ACC112 (cell line): ENCODE data around the gene A2M.

Experiments used
- H2AFZ ChIP-seq: fragments of 200-600 bp; sonication (generic); one replicate; pipeline ENCODE4 v1.6.0; 2017; ENCODE audit warnings: antibody characterized with exemption, low read length; ENCODE audit not compliant: unreplicated experiment
- H3K27ac ChIP-seq: fragments of 200-600 bp; sonication (generic); 2 replicates; pipeline ENCODE4 v1.5.1; 2014; ENCODE audit warnings: low read depth, mild to moderate bottlenecking, antibody characterized with exemption, low read length, moderate library complexity
- H3K27me3 ChIP-seq: fragments of 200-600 bp; sonication (generic); 2 replicates; pipeline ENCODE4 v1.6.1; 2014; ENCODE audit warnings: mild to moderate bottlenecking, antibody characterized with exemption, low read length, moderate library complexity, mixed read lengths; ENCODE audit not compliant: insufficient read depth
- H3K36me3 ChIP-seq: fragments of 200-600 bp; sonication (generic); 2 replicates; pipeline ENCODE4 v1.6.1; 2016; ENCODE audit warnings: mild to moderate bottlenecking, antibody characterized with exemption, low read length, moderate library complexity, mixed read lengths; ENCODE audit not compliant: insufficient read depth
- H3K4me1 ChIP-seq: fragments of 200-600 bp; sonication (generic); one replicate; pipeline ENCODE4 v1.6.1; 2016; ENCODE audit warnings: low read length, mixed read lengths; ENCODE audit not compliant: insufficient read depth, unreplicated experiment, control insufficient read depth
- H3K4me3 ChIP-seq: fragments of 200-600 bp; sonication (generic); 2 replicates; pipeline ENCODE4 v1.5.1; 2014; ENCODE audit warnings: mild to moderate bottlenecking, low read depth, low read length
- H3K79me2 ChIP-seq: fragments of 200-600 bp; sonication (generic); one replicate; pipeline ENCODE4 v1.6.0; 2016; ENCODE audit warnings: low read length; ENCODE audit not compliant: control insufficient read depth, unreplicated experiment, insufficient read depth

A2M gene

GRCh38 chr12:9120487-9121184, 4.9 kb upstream of the A2M start:
- Histone ChIP-seq H3K4me1 (no peaks in the 10 kb centered on the region), H3K27me3 (peaks cover 9% of the 10 kb centered on the region; the same call in 1 of the 2 replicates), H3K27ac (no peak overlapping the region), H2AFZ (no peak overlapping the region), H3K36me3 (no peaks in the 10 kb centered on the region), H3K79me2 (no peaks in the 10 kb centered on the region), H3K4me3 (no peak overlapping the region)

DNA sequence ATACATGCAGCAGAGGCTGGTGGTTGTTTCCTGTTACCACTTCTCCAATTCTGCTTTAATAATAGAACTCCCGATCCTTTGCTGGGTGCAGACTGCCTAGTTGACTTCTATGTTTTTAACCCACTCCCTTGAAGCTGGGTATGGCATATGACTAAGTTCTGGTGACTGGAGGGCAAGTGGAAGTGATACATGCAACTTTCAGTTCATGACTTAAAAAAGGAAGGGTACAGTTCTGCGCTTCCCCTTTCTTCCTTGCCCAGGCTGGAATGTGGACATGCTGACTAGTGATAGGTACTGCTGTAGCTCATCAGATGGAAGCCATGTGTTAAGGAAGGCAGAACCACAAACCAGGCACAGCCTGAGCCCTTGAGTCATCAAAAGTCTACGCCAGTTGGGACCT, 2.4 kb upstream of the A2M start:
- H3K27ac ChIP-seq: no peak overlapping the region
- H3K79me2 ChIP-seq: no peaks in the 10 kb centered on the region
- peaks cover 9% of the 10 kb centered on the region; the same call in 1 of the 2 replicates for H3K27me3 ChIP-seq
- H2AFZ ChIP-seq: no peak overlapping the region
- H3K4me3 ChIP-seq: no peak overlapping the region
- no peaks in the 10 kb centered on the region for H3K4me1 ChIP-seq
- H3K36me3 ChIP-seq: no peaks in the 10 kb centered on the region

DNA sequence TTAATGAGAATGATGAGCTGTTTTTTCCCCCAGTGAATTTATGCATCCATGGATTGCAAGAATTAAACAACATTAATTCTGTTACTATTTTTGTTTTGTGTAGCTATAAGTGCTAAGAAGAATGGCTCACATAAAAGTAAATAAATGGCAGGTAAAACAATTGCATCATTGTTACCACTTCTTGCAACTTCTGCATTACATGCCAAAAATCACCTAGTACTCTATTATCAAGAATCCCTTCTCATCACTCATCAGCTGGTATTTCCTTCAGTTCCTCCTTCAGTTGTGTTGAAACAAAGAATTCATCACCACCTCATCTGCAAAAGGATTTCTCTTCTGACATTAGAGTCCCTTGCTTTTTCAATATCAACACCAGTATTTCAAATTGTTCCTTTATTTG, 773 bp downstream of the A2M start:
- H3K4me1 ChIP-seq: no peaks in the 10 kb centered on the region
- H3K27me3 ChIP-seq: peaks cover 5% of the 10 kb centered on the region; the same call in 1 of the 2 replicates
- no peaks in the 10 kb centered on the region for H3K36me3 ChIP-seq
- H3K79me2 ChIP-seq: no peaks in the 10 kb centered on the region
- no peak overlapping the region for H2AFZ ChIP-seq
- H3K4me3 ChIP-seq: no peak overlapping the region
- no peak overlapping the region for H3K27ac ChIP-seq

DNA sequence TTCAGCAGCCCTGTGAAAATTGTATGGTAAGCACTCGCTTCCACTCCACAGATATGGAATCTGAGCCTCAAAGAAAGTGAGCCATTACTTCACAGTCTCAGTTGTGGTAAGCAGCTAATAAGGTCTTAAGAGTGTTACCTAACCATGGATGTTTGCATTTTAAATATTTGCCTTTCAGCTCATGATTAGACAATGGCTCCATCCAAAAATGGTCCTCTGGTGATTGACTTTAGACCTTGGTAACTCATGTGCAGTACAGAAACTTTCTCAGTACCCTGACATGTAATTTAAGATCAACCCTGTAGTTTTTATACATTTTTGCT, 1.8 kb downstream of the A2M start:
- H3K27me3 ChIP-seq: no peaks in the 10 kb centered on the region; the same call in 1 of the 2 replicates
- no peaks in the 10 kb centered on the region for H3K79me2 ChIP-seq
- no peaks in the 10 kb centered on the region for H3K36me3 ChIP-seq
- H3K27ac ChIP-seq: no peak overlapping the region
- H3K4me3 ChIP-seq: no peak overlapping the region
- H3K4me1 ChIP-seq: no peaks in the 10 kb centered on the region
- H2AFZ ChIP-seq: no peak overlapping the region

DNA sequence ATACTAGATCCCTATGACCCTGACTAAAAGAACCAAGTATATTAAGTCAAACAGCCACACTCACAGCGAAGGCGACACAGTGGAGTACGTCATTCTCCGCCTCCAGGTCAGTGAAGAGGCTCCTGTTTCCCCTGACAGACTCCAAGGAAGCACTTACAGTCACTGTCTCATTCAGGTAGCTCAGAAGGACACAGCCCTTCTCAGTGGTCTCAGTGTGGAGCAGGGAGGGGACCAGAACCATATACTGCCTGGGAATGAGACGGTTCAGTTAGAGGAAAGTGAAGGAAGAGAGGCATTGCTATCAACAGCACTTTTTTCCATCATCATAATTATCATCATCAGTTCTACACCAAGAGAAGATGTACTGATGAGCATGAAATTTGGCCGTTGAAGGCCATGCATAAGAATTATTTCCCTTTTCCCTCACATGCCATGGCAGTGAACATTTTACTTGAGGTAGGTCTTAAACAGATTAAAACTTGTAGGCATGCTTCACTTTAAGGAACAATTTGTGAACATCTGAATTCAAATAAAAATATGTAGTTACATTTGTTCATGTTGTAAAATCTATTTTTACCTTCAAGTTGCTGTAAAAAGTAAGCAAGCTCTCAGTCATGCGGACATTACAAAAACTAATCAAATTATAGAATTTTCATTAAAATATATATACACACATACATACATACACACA, 2.3 kb downstream of the A2M start:
- Histone ChIP-seq H3K4me1 (no peaks in the 10 kb centered on the region), H3K79me2 (no peaks in the 10 kb centered on the region), H2AFZ (no peak overlapping the region), H3K27me3 (no peaks in the 10 kb centered on the region; the same call in 1 of the 2 replicates), H3K36me3 (no peaks in the 10 kb centered on the region), H3K27ac (no peak overlapping the region), H3K4me3 (no peak overlapping the region)

DNA sequence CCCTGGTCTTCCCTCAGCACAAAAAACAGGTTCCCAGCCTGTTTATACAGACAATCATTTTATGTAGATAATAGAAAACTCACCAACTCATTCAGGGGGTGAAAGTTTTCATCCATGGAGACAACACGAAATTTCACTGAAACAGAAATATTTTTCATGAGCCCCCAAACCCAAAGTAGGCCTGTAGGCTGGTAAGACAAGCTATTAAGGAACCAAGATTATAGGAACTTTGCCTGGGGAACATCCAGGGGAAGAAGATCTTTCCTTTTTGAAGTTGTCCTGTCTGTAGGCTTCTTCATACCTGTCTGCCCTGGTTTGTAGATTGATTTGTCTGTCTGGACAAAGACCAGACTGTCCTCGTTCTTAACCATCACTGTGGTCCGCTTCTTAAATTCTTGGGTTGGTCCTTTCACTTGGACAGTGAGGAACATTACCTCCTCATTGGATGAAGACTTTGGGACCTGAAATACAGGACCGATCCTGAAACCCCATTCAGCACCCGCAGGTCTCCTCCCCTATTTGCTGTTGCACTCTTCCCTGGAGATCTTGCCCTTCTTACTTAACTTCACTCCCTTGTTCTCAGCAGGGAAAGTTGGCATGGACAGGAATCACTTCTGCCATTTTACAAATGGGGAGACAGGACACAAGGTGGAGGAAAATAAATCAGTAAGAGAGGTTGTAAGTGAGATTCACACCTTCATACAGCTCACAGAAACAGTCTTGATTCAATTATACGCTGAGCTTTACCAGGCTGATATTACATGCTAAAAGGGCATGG, 3.5 kb downstream of the A2M start:
- H3K4me3 ChIP-seq: no peak overlapping the region
- no peak overlapping the region for H2AFZ ChIP-seq
- H3K79me2 ChIP-seq: no peaks in the 10 kb centered on the region
- no peaks in the 10 kb centered on the region for H3K4me1 ChIP-seq
- H3K27ac ChIP-seq: no peak overlapping the region
- no peaks in the 10 kb centered on the region for H3K36me3 ChIP-seq
- no peaks in the 10 kb centered on the region; the same call in 1 of the 2 replicates for H3K27me3 ChIP-seq

- H3K27ac ChIP-seq: no peak overlapping the region
- H3K4me3 ChIP-seq: no peak overlapping the region
- H3K27me3 ChIP-seq: no peaks in the 10 kb centered on the region; the same call in 1 of the 2 replicates
- no peaks in the 10 kb centered on the region for H3K4me1 ChIP-seq
- no peak overlapping the region for H2AFZ ChIP-seq
- H3K79me2 ChIP-seq: no peaks in the 10 kb centered on the region
- H3K36me3 ChIP-seq: no peaks in the 10 kb centered on the region
Observed at GRCh38 chr12:9111525-9111924, 4.2 kb downstream of the A2M start.

DNA sequence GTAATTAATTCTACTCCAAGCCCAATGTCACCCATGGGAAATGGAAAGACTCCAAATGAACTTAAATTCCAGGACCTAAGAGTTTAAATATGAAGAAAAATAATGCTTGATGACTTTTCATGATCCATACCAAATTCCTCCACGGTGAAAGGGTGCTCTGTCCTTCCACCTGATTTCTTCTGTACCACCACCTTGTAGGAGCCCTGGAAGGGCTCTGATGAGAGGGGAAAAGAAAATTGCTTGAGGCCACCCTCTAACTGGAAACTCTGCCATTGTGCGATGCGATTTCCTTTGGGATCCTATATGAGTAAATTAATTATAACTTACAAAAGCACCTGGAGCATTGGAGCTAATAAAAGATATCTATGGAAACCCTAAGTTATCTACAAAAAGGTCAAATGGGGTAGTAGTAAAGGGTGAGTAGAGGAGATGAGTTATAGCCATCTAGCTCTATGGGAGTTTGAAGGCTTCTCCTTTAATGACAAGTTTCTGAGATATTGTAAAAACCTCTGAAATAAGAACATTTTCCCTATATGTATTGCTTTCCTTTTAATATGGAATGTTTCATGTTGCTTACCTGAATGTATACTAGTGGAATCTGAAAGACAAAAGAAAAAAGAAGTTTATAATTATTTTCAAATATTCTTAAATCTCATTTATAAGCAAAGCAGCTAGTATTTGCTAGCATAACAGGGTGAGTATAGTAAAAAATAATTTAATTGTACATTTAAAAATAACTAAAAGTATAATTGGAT, 5.8 kb downstream of the A2M start:
- H3K27me3 ChIP-seq: no peaks in the 10 kb centered on the region
- H3K4me3 ChIP-seq: no peak overlapping the region
- no peaks in the 10 kb centered on the region for H3K36me3 ChIP-seq
- no peaks in the 10 kb centered on the region for H3K79me2 ChIP-seq
- no peak overlapping the region for H2AFZ ChIP-seq
- no peaks in the 10 kb centered on the region for H3K4me1 ChIP-seq
- H3K27ac ChIP-seq: no peak overlapping the region

DNA sequence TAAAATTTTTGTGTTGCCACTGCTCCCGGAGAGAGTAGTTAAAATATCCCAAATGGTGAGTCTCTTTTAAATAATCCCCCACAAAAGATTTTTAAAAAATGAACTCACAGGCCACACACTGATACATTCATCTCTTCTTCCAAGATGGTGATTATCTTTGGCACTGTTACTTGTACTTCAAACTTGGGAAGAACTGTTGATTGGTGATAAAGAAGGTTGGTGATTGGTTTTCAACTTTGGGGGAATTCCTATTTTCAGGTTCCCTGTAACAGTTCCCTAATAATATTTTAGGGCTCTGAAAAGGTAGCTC, 6.6 kb downstream of the A2M start:
- no peak overlapping the region for H3K27ac ChIP-seq
- no peak overlapping the region for H2AFZ ChIP-seq
- H3K79me2 ChIP-seq: no peaks in the 10 kb centered on the region
- no peaks in the 10 kb centered on the region for H3K36me3 ChIP-seq
- H3K4me3 ChIP-seq: no peak overlapping the region
- H3K4me1 ChIP-seq: no peaks in the 10 kb centered on the region
- H3K27me3 ChIP-seq: no peaks in the 10 kb centered on the region

DNA sequence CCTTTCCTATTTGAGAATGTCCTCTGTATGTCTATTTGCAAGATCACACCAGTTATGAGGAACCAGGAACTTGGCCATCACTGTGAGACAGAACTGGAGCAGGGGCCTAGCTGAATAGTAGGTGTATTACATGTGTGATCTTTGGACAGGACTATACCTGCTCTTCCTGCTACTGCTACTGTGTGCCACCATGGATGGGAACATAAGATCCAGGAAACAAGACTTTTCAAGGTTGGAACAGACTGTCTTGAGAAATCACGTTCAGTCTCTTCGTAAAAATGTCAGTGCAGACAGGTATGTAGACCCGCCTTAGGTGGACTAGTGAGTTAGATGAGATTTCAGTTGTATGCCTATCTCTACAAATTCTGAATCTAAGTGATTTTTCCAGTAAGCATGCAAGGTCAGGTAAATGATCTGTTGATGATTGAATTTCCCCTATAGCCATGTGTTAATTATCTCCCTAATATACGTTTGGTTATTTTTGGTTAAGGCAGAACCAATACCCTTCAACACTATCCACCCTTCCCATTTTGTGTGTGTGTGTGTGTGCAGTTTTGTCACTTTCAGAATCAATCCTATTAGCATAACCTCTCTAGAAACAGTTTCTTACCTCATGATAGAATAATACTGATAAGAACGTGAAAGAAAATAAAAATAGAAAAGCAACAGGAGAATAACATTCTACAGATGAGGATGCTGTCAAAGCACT, 7.1 kb downstream of the A2M start:
- H2AFZ ChIP-seq: no peak overlapping the region
- H3K4me3 ChIP-seq: no peak overlapping the region
- H3K27me3 ChIP-seq: no peaks in the 10 kb centered on the region
- no peaks in the 10 kb centered on the region for H3K36me3 ChIP-seq
- H3K27ac ChIP-seq: no peak overlapping the region
- H3K79me2 ChIP-seq: no peaks in the 10 kb centered on the region
- H3K4me1 ChIP-seq: no peaks in the 10 kb centered on the region
